ENCODE results near the gene PRELID3B.

Gene PRELID3B

GRCh38 chr20:58993332-58994248 is 49.0 kb downstream of the PRELID3B start:
- DNase-seq, result no peak

- no peak for DNase-seq
These were observed 49.7 kb downstream of the PRELID3B start for GRCh38 chr20:58992911-58993310.

GRCh38 chr20:58991715-58992114 is 50.9 kb downstream of the PRELID3B start:
- DNase-seq, result no peak

- no peak for DNase-seq
These were observed 51.7 kb downstream of the PRELID3B start for GRCh38 chr20:58990651-58991445.

- DNase-seq, result no peak
These were observed 53.4 kb downstream of the PRELID3B start for GRCh38 chr20:58989196-58989595.

- no peak for DNase-seq
These were observed 54.1 kb downstream of the PRELID3B start for GRCh38 chr20:58988565-58988882.

- DNase-seq, result no peak
These were observed 54.6 kb downstream of the PRELID3B start for GRCh38 chr20:58987790-58988564.

- no peak for DNase-seq
These were observed 55.5 kb downstream of the PRELID3B start for GRCh38 chr20:58986968-58987517.

- no peak for DNase-seq
These were observed 56.2 kb downstream of the PRELID3B start for GRCh38 chr20:58986286-58986967.

GRCh38 chr20:58985656-58986055 is 56.9 kb downstream of the PRELID3B start:
- DNase-seq, result no peak

GRCh38 chr20:58984691-58985090 is 57.9 kb downstream of the PRELID3B start:
- no peak for DNase-seq

Data from stimulated activated CD4-positive, alpha-beta T cell treated with anti-CD3 and anti-CD28 coated beads, Interleukin-12 subunit alpha, Interleukin-12 subunit beta, amount 100 ng/mL, for 4 hours (primary cell).